Head of caudate nucleus (tissue), 42 donors: ENCODE results near the gene ARL14EP.
A peak's percentile ranks its signal among the peaks of the same experiment; 100 is the strongest.

Experiments
- DNase-seq, 42 donors: peaks; one replicate each; pipeline versions ENCODE4 v3.0.0 to v3.0.0-alpha.2; 2020 to 2021; ENCODE audit warnings: mixed read lengths in 7 of 42
- intact Hi-C: fragments of 100-400 bp; cut with DNase I; formaldehyde crosslinking; loops from one replicate; pipeline ENCODE4 v1.15.0; 2022

Gene ARL14EP

DNA sequence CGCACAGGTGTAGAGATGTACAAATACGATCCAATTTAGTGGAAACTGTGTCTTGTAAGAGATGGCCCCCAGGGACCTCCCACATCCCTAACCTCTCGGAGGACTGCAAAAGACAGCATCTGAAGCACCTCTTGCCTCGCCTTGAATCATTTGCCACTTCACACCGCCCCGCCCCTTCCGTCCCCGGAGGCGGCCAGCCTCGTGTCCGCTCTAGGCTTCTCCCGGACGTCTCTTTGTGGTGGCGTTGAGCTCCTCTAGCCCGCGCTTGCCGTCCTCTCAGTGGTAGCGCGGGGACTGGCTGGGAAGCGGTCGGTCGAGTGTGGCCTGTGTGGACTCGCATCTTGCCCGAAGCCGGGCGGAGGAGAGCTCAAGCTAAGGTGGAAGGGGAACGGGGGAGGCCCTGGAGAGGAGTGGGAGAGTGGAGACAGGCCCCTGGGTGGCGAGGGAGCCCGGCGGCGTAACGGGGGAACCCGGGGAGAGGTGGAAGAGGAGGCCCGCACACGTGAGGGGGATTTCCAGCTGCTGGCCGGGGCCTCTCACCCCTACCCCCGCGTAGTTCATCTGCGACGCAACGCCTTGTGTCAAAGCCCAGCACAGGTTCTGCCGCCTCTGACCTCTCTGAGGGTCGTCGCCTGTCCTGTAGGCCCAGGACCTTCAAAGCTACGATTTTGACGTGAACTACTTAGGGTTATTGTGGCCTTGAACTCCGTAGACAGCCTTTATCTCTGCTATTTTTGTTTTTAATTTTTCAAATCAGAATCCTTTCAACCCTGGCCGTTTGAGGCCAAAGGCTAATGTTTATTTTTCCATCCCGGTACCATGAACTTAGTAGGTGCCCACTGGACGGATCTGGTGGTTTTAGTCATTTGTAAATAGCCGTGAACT is at the start of gene ARL14EP:
ARL14EP (plus strand) TSS at position 279 of the 885 bp plus-strand sequence. CDS start 7,845 bp downstream, outside the sequence.
- DNase-seq: peak; percentile 86 to 98 (median 94)
- intact Hi-C loops: no loop called here

DNA sequence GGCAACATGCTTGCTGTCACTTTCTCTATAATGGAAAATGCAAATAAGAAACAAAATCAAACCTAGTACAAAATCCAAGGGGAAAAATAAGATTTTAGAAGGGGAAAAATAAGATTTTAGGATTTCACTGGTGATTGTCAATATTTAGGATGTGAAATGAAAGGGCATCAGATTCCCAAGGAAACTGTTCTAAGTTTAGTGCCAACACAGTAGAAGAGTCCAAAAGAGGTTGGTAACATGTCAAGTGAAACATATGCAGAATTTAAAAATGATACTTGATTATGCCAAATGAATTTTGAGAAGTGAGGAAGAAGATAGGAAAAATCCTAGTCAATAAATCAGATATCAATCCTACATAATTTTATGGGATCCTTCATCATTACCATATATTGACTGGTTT is 45.7 kb upstream of the ARL14EP start:
- intact Hi-C loops: no loop called here
- DNase-seq: no peak

DNA sequence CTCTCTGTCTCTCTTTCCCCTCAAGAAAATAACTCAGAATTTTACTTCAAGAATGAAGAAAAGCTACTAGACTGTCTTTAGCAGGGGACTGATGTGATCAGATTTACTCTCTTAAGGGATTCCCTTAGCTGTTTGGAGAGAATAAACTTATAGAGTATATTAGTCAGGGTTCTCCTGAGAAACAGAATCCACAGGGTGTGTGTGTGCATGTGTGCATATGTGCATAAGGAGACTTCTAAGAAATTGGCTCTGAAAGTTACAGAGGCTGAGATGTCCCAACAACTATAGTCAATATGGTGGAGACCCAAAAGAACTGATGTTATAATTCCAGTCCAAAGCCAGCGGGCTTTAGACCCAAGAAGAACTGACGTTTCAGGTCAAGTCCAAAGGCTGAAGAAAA is 43.1 kb upstream of the ARL14EP start:
- no peak for DNase-seq
- intact Hi-C loops: no loop called here

DNA sequence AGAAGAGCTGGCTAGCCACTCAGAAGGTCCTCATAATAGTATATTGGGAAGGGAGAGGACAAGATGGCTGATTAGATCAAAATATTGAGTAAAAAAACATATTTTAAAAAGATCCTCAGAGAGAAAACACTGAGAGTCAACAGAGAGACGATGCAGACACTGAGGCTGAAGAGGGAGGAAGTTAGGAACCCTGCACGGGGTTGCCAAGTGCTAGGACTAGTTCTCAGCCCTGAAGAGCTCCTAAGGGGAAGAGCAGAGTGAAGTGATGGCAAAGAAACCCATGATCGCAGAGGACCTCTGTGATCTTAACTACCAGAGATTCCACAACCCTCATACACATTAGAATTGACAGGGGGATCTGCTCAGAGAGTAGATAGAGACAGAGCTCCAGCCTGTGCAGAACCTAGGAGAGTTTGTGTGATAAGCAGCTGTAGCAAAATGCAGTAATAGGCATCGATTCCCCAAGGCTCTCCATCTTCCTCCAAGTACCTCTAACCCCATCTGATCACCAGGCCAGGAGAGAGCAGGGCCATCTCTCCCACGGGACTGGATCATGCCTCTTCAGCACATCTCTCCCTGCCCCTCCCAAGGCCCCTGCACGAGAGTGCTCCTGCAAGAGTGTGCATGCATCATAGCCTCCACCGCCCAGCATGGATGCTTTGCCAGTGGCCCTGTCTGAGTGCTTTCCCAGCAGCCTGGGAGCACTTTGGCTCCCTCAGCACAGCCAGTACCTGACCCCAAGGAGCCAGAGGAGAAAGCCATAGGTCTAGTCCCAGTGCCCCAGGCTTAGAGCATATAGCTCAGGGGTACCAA is 41.2 kb upstream of the ARL14EP start:
- DNase-seq: no peak
- intact Hi-C loops: no loop called here

DNA sequence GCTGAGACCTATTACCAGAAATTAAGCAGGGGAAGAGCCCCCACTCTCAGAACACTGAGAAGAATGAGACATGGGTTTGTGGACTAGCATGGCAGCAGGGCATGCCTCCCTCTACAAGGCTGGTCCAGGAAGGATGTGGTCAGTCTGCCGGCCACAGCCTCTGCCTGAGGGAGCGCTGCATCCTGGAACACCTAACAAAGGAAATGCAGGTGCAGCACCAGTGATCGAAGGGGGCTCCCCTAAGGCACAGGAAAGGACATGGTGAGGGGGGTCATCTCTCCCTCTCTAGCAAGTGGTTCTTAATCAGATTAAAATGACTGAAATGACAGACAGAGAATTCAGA is 40.6 kb upstream of the ARL14EP start:
- intact Hi-C loops: no loop called here

DNA sequence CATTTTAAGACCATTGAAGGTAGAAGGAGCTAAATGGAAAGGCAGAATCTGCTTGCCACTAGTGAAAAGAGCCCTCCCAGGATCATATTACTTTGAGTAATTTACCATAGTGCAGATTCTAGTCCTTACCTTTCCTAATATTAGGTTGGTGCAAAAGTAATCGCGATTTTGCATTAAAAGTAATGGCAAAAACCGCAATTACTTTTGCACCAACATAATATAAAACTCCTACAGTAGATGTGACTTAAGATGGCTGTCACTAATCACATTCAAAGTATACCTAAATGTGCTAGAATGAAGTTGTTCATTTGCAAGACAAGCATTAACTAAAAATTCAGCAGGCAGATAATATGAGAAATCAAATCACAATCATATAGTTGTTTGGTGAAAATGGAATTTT is 38.1 kb upstream of the ARL14EP start:
- intact Hi-C loops: no loop called here

More for the DNA sequence above, 40.6 kb upstream of the ARL14EP start:
- no peak for DNase-seq

DNA sequence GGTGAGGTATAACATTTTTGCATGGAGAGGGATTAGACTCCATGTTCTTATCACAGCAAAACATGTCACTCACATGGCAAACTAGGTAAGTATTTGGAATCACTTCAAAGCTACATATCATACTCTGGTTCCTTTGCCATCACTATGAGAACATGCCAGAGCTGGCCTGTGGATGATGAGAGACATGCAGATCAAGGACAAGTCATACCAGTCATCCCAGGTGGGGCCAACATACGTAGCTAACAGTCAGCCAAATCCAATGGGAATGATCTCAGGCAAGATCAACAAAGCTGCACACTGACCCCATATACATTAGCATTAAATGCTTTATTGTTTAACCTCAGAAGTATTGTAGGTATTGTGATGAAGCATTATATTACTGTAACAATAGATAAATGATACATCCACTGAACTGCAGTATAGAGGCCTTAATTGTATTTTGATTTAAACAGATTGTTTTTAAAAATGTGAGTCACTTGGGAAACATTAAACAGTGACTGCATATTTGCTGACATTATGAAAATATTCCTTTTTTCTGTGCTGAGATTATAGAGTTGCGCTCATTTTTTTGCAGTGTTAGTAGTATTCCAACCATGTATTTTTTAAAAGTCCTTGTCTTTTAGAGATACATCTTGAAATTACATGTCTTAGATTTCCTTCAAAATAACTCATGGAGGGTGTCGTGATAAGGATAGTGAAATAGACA is 37.3 kb upstream of the ARL14EP start:
- DNase-seq: no peak
- intact Hi-C loops: no loop called here

More for the DNA sequence above, 38.1 kb upstream of the ARL14EP start:
- no peak for DNase-seq

DNA sequence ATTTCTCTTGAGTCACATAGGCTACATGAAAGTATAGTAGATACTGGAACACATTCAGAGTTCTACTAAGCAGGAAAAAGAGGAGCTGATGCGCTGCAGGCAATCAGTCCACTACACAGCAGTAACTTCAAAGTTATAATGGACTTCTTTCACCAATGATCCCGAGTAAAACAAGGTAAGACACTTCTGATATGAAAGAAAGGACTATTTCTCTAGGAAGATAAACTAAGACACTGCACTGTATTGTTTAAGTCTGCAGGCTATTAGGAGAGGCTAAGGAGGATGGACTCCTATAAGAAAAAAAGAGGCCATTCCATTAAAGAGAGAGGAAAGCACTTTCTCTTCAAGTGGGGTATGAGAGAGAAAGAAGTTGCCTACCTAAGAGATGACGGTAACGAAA is 31.6 kb upstream of the ARL14EP start:
- intact Hi-C loops: no loop called here
- DNase-seq: no peak

DNA sequence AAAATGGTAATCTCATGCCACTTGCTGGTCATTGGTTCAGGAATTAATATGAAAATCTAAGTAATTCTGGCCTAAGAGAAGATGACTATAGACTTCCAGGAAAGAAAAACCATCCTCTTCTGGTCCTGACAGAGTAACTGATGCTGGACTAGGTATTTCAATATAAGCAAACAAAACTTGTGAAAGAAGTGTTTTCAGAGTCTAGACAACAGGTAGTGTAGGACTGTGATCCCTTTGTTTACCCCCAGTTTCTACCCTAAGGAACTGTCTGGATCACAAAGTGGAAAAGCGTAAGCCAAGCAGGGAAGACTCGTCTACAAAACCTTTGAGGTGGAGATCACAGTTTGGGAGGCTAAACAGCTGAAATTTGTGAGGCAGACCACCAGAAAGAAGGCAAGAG is 30.4 kb upstream of the ARL14EP start:
- no peak for DNase-seq
- intact Hi-C loops: no loop called here

DNA sequence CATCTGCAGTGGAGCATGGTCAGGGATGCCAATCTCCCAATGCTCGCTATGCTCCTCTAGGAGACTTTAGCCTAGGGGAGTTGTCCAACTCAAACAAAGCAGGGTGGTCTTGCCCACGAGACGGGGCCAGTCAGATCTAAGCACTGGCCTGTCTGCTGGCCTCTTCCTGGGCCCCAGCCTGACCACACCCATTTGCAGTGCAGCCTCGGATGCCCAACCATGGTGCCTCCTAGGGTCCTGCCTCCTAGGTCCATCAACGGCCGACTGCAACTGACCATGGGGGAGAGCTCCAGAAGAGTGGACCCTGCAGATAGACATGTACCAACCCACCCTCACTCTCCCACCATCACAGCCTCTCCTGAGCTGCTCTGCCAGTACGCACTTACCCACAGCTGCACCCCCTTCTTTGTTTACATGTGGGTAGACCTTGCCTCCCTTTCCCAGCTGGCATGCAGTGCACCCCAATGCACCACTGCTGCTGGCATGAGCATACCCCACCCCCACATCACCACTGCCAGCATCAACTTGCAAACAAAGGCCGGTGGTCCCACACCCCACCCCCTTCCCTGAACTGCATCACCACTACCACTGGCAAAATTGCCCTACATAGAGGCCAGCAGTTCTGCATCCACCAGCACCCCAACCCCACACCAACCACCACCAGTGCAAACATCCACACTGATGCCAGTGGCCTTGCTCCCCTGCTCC is 27.6 kb upstream of the ARL14EP start:
- intact Hi-C loops: no loop called here
- no peak for DNase-seq

DNA sequence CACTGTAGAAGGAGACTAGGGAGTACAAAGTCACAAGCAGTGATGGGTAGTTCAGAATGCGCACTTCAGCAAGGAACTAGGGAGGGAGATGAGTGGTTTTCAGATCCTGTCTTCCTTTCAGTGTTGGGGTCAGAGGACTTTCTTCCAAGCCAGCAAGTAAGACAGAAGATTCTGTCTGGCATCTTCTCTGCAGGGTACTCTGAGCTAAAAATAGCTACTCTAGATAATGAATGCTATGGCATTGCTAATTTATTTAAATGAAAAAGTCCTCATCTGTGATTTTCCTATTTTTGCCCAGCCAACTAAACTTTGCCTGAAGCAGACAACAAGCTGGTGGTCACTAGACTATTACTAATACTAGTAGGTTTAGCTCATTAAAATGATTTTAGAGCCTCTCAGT is 18.3 kb upstream of the ARL14EP start:
- intact Hi-C loops: no loop called here
- no peak for DNase-seq

DNA sequence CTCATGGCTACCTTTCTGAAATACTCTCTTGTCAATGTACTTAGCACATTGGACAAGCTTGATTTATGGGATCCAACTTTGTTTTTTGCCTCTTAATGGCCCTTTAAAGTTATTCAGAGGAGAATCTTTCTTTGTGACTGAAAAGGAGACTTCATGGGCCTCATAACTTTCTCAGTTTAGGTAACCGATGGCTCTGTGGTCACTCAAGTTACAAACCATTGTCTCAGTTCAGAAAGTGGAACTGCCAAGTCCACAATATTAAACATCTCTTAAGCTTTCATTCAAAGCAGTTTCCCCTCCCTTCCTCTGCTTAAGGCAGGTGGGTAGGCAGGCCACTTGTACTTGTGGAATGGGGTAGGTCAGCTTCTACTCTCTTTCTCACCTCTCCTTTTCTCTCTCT is 12.3 kb upstream of the ARL14EP start:
- intact Hi-C loops: no loop called here
- DNase-seq: no peak

DNA sequence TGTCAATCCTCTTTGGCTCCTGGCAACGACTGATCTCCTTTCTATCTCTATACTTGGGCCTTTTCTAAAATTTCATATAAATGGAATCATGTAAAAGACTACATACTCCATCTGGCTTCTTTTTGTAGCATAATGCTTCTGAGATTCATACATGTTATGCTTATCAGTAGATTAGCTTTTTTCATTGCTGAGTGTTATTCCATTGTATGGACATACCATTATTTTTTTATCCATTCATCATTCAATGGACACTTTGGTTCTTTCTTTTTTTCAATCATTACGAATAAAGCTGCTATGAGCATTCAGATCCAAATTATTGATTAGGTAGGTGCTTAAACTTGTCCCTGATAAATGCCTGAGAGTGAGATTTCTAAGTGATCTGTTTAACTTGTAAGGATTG is 11.7 kb upstream of the ARL14EP start:
- no peak for DNase-seq
- intact Hi-C loops: no loop called here

DNA sequence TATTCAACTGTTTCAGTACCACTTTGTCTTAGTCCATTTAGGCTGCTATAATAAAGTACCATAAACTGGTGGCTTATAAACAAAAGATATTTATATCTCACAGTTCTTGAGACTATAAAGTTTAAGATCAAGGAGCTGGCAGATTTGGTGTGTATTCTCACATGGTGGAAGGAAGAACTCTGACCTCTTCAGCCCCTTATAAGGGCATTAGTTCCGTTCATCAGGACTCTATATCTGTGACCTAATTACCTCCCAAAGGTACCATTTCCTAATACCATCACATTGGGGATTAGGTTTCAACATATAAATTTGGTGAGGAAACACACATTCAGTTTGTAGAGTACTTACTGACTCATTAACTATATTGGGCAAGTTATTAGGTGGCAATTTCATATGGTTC is 10.7 kb upstream of the ARL14EP start:
- intact Hi-C loops: no loop called here
- DNase-seq: no peak

DNA sequence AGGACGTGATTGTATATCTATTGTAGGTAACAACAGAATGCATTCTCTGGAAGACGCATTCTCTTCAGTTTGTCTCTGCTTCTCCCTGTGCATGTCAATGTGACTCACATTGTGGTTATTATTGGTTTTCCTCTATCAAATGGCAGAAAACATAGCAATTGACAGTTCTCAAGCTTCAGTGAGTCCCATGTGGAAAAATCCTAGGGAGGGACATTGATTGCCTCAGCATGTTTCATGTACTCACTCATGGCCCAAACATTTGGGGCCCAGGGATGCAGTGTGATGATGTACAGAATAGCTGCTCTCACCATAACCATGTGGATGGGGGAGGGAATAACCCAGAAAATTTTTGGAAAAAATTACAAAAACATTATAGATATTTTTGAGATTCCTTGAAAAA is 9.3 kb upstream of the ARL14EP start:
- intact Hi-C loops: no loop called here
- DNase-seq: no peak

DNA sequence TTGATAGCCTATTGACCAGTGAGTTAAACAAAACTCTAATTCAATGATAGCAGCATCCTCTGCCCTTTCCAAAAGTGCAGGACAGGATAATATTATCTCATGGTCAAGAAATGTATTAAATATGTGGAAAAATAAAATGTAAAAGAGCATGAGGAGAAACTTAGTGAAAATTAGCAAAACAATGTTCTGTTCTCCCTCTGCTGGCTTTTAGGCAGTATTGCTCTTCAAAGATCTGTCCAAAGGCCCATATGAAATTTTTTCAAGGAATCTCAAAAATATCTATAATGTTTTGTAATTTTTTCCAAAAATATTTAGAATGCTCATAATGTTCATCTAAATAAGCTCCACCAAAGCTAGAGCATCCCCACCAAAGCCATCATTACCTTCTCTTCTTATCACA is 8.3 kb upstream of the ARL14EP start:
- intact Hi-C loops: no loop called here
- no peak for DNase-seq

DNA sequence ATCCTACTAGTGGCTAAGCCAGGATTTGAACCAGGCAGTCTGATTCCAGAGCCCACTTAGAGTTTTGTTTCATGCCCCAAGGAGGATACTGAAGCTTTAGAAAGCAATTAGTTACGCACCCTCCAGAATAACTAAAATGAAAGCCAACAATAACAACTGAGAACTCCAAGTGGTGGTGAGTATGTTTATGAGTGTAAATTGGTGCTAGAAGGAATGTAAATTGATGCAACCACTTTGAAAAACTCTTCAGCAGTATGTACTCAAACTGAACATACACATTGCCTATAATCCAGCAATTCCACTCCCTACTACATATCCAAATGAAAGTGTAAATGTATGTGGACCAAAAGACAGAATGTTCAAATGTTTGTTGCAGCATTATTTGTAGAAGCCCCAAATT is 6.7 kb upstream of the ARL14EP start:
- intact Hi-C loops: no loop called here
- no peak for DNase-seq

DNA sequence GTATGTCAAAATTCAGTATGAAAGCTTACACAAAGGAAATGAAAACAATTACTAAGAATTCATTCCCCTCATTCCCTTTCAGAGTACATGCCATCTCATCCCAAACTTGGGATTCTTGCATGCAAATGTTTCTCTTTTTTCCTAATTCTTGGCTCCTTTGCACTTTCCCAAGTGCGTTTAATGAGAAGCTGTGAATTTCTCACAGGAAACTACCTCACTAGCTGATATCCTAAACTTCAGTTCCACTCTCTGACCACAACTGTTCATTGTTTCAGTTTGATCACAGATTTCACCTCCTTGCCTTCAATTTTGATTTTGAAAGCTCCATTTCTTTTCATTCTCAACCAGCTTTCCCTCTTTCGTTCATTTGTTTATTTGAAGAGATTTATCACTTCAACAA is 5.9 kb upstream of the ARL14EP start:
- no peak for DNase-seq
- intact Hi-C loops: no loop called here

DNA sequence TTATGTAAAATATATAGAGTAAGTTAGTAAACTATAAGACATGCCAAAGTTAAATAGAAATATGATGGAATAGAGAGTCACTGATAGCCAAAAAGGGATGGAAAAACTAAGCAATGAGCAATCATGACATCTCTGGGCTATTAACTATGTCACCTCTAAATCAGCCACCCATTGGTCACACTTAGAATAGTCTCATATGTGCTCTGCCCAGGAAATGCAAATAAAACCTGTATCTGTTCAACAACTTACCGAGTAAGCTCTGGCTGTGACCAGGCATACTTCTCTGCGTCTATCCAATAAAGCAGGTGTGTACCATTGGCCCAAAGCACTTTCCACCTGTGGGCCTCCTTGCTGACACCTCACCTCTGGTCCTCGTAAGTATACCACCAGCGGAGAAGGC is 1.6 kb upstream of the ARL14EP start:
- intact Hi-C loops: no loop called here
- no peak for DNase-seq
